GM18508 (cell line): Measurements from ENCODE around the gene SLC22A13.
"Not testable (repeated sequence)": the region's sequence is repeated elsewhere in the genome, so short reads cannot be mapped to it uniquely, and the experiment has no call there.

Experiments
- ATAC-seq: cut with Tn5 transposase; IDR thresholded peaks from one replicate; pipeline ENCODE4 v1.9.1; 2021; ENCODE audit warnings: moderate number of reproducible peaks; ENCODE audit not compliant: insufficient read depth, unreplicated experiment

SLC22A13 gene

GRCh38 chr3:38297053-38297452 lies 31.4 kb downstream of the SLC22A13 start:
- not testable (repeated sequence) for ATAC-seq

DNA sequence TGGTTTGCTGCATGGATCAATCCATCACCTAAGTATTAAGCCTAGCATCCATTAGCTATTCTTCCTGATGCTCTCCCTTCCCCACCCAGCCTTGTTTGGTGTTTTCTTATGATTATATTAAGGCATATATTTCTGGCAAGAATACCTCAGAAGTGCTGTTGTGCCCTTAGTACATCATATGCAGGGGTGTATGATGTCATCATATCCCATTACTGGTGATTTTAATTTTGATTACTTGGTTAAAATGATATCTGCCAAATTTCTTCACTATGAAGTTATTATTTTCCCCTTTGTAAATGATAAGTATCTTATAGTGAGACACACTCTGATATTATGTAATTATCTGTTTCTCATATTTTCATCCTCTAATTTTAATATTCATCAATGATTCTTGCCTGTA lies 31.9 kb downstream of the SLC22A13 start:
- no peak for ATAC-seq

DNA sequence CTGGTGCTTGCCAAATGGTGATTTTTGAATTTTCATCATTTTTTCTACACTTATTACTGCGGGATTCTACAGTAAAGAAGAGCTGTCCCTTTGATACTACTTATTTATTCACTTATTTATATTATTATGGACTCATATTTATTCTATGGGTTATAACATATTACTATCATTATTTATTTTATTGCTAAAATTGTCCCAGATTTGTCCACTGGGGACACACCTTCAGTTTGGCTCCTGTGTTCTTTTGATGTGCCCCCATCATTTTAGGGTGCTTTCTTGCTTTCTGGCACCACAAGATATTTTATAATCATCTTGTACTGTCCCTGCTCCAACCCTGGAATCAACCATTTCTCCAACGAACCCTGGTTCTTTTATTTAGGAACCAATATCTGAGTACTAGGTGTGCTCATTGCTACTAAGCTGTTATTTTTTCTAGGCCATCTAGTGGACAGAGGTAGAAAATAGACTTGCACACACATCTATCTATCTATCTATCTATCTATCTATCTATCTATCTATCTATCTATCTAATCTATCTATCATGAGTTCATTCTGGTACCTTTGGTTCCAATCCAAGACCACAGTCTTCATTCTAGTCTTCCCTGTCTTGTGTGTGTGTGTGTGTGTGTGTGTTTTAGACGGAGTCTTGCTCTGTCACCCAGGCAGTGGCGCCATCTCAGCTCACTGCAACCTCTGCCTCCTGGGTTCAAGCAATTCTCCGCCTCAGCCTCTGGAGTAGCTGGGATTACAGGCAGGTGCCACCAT lies 32.5 kb downstream of the SLC22A13 start:
- ATAC-seq, result no peak

GRCh38 chr3:38306941-38307340 lies 41.3 kb downstream of the SLC22A13 start:
- no peak for ATAC-seq

GRCh38 chr3:38307599-38307998 lies 42.0 kb downstream of the SLC22A13 start:
- no peak for ATAC-seq

DNA sequence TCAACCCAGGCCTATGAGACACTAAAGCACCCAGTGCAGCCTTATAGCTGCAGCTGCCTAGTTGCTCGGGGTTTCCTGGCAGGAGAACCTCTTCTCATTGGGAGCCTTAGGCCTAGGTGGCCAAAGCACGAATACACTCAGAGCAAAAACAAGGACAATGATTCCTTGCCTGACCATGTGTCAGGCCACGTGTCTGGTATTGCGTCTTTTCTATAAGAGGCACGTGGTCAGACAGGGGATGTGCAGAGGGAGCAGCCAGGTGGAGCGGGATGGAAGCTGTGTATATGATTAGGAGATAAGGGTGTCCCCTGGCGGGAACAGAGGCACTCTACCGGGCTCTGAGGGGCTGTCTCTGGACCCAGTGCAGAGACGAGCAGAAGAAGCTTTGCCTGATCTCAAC lies 42.8 kb downstream of the SLC22A13 start:
- ATAC-seq, result no peak

DNA sequence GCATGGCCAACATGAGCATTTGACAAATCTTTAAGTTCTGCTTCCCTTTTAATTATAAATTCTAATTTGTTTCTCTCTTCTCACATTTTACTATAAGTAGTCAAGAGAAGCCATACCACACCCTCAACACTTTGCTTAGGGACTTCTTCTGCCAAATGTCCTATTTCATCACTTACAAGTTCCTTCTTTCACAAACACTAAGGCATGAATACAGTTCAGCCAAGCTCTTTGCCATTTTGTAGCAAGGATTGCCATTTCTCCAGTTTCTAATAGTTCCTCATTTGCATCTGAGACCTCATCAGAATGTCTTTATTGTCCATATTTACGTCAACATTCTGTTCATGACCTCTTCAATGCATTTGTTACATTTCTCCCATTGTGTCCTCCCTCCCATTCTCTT lies 45.9 kb downstream of the SLC22A13 start:
- no peak for ATAC-seq

- no peak for ATAC-seq
Observed at GRCh38 chr3:38311941-38312340, 46.3 kb downstream of the SLC22A13 start.

GRCh38 chr3:38312356-38312755 lies 46.7 kb downstream of the SLC22A13 start:
- no peak for ATAC-seq

DNA sequence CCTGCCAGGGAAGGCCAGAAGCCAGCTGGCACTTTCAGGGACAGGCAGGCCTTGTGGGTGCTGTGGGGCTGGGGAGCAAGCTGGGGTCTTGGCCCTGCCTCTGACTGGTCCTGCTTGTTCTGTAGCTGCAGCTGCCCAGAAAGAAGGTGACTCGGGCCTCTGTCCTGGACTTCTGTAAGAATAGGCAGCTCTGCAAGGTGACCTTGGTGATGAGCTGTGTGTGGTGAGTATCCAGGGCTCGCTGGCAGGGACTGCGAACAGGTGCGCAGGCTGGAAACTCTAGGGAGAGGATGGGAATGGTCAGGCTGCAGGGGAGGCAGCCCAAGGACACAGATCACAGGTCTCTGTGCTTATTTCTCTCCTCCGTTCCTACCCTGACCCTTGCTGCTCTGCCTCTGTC lies 47.7 kb downstream of the SLC22A13 start:
- ATAC-seq, result no peak

- no peak for ATAC-seq
Observed at GRCh38 chr3:38313695-38314094, 48.1 kb downstream of the SLC22A13 start.

- ATAC-seq, result no peak
Observed at GRCh38 chr3:38314112-38314763, 48.6 kb downstream of the SLC22A13 start.

DNA sequence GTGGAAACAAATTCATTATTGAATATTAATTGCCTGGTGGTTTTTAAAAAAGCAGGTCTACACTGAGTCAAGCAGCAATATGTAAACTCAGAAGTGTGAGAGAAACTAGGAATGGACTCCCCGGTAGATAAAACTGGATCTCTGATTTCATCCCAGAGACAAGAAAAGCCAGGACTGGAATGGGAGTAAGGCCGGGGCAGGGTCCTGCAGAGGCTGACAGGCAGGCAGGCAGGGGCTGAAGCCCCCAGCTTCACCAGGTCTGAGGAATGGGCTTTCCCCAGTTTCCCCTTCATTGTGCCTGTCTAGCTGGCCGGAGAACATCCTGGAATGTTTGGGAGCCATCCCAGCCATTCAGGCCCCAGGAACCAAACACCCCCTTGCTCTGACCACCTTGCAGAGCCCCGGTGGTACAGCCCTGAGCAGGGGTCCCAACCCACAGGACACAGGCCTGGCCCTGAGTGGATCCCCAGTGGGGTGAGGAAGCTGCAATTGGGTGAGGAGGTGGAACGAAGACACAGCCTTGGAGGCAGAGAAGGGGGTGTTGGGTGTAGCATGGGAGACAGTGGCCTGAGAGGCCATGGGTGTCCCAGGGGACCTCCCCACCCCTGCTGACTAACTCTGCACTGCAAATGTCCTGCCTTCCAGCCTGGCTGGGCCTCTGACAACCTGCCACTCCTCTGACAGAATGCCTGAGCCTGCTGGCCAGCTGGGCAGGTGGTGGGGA lies 49.3 kb downstream of the SLC22A13 start:
- ATAC-seq, result no peak

GRCh38 chr3:38315488-38316230 lies 50.0 kb downstream of the SLC22A13 start:
- ATAC-seq, result no peak

- no peak for ATAC-seq
Observed at GRCh38 chr3:38316356-38317191, 51.0 kb downstream of the SLC22A13 start.

DNA sequence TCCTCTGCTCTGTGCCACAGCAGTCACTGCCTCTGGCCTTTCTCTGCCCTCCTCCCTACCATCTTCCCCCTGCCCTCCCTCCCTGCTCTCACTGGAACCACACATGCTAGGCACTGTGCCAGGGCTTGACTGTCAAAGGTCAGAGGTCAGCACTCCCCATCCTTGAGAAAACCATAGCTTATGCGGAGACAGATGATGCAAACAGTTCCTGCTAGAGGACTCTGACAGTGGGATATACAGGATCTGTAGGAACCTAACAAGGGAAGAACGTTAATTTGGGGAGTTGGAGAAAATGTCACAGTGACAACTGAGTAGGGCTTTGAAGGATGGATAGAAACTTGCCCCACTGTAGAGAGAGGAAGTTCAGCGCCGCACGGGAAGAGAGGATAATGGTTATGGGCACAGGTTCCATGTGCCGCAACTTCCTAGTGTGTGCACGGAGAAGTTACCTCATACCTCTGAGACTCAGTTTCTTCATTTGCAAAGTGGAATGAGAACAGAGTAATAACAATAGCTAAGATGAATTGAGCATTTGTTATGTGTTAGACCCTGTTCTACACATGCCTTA lies 51.7 kb downstream of the SLC22A13 start:
- ATAC-seq, result no peak

- no peak for ATAC-seq
Observed at GRCh38 chr3:38318766-38319671, 53.4 kb downstream of the SLC22A13 start.

DNA sequence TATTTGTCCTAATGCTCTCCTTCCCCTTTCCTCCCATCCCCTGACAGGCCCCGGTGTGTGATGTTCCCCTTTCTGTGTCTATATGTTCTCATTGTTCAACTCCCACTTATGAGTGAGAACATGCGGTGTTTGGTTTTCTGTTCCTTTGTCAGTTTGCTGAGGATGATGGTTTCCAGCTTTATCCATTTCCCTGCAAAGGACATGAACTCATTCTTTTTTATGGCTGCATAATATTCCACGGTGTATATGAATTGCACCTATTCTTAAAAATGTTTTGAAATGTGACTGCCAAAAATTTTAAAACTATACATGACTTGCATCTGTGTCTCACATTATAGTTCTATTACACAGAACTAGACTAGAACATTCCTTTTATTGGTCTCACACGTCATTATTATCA lies 55.0 kb downstream of the SLC22A13 start:
- ATAC-seq, result not testable (repeated sequence)
